Activated CD8-positive, alpha-beta memory T cell treated with anti-CD3 and anti-CD28 coated beads, Interleukin-2, amount 50 U/mL, for 24 hours (primary cell): ENCODE measurements around the gene ACOT8.
"Not testable (repeated sequence)": the region's sequence is repeated elsewhere in the genome, so short reads cannot be mapped to it uniquely, and the experiment has no call there.

Source experiments
- DNase-seq: peaks from one replicate; pipeline ENCODE4 v3.0.0-alpha.2; 2020; ENCODE audit errors: extremely low read depth

Gene ACOT8

GRCh38 chr20:45857114-45857881 is at the start of gene ACOT8, which contains the start of gene ZSWIM3:
TSS of gene ACOT8 (minus strand) at chr20:45857392. CDS start at chr20:45857315, 77 bp downstream.
TSS of gene ZSWIM3 (plus strand) at chr20:45857614. CDS start at chr20:45857826, 212 bp downstream.
- DNase-seq: peak; percentile 87

- DNase-seq: no peak
Measured at GRCh38 chr20:45905505-45906079, 48.4 kb upstream of the ACOT8 start.

GRCh38 chr20:45904583-45905504 is 47.7 kb upstream of the ACOT8 start:
- DNase-seq: no peak

- DNase-seq: no peak
Measured at GRCh38 chr20:45902199-45902701, 45.1 kb upstream of the ACOT8 start.

GRCh38 chr20:45901332-45901731 is 44.1 kb upstream of the ACOT8 start:
- not testable (repeated sequence) for DNase-seq

GRCh38 chr20:45899046-45899835 is 42.0 kb upstream of the ACOT8 start:
- DNase-seq: no peak

- no peak for DNase-seq
Measured at GRCh38 chr20:45898285-45898684, 41.1 kb upstream of the ACOT8 start.

GRCh38 chr20:45897692-45898091 is 40.5 kb upstream of the ACOT8 start:
- no peak for DNase-seq

GRCh38 chr20:45897289-45897688 is 40.1 kb upstream of the ACOT8 start:
- no peak for DNase-seq

GRCh38 chr20:45896641-45897161 is 39.5 kb upstream of the ACOT8 start:
- no peak for DNase-seq

GRCh38 chr20:45894797-45895196 is 37.6 kb upstream of the ACOT8 start:
- DNase-seq: no peak

GRCh38 chr20:45893831-45894230 is 36.6 kb upstream of the ACOT8 start:
- no peak for DNase-seq

GRCh38 chr20:45892828-45893500 is 35.8 kb upstream of the ACOT8 start:
- DNase-seq: no peak

GRCh38 chr20:45892049-45892825 is 35.0 kb upstream of the ACOT8 start:
- DNase-seq: no peak

GRCh38 chr20:45890985-45891983 is 34.1 kb upstream of the ACOT8 start, which contains the start of the genes CTSA and NEURL2:
TSS of gene CTSA (plus strand) at chr20:45891335. CDS start at chr20:45891569, 234 bp downstream.
TSS of gene NEURL2 (minus strand) at chr20:45891208. CDS start at chr20:45890991, 217 bp downstream.
- peak; percentile 70 for DNase-seq

- DNase-seq: no peak
Measured at GRCh38 chr20:45890077-45890984, 33.1 kb upstream of the ACOT8 start.

GRCh38 chr20:45888681-45889080 is 31.5 kb upstream of the ACOT8 start:
- DNase-seq: no peak
